ENCODE measurements around the gene OR51L1.
"Not testable (repeated sequence)": the region's sequence is repeated elsewhere in the genome, so short reads cannot be mapped to it uniquely, and the experiment has no call there.

OR51L1 gene, protein sequence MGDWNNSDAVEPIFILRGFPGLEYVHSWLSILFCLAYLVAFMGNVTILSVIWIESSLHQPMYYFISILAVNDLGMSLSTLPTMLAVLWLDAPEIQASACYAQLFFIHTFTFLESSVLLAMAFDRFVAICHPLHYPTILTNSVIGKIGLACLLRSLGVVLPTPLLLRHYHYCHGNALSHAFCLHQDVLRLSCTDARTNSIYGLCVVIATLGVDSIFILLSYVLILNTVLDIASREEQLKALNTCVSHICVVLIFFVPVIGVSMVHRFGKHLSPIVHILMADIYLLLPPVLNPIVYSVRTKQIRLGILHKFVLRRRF

GRCh38 chr11:4994551-4994950, at the start of gene OR51L1:
Gene OR51L1 (plus strand): TSS chr11:4994851. CDS start chr11:4998983, 4,132 bp downstream.
- Histone ChIP-seq H3K4me1 (ENCODE audit: control insufficient read depth, insufficient read depth, low read length) (no peaks in the 10 kb centered on the region), H3K4me3 (ENCODE audit: low read length) (no peak within 1 kb of the TSS), H3K9ac (ENCODE audit: low read length) (no peak within 1 kb of the TSS), H3K9me3 (ENCODE audit: control insufficient read depth, low read length) (no peaks in the 10 kb centered on the region), H3K36me3 (ENCODE audit: control insufficient read depth, insufficient read depth, low read length, severe bottlenecking) (no peaks in the 10 kb centered on the region), H3K27me3 (replicated peaks; ENCODE audit: control insufficient read depth, insufficient read depth, low read length) (peaks cover 4% of the 10 kb centered on the region)
- no peak for DNase-seq (ENCODE audit: low read depth)

- Histone ChIP-seq H3K4me3 (ENCODE audit: low read length) (no peak within 1 kb of the TSS), H3K4me1 (ENCODE audit: control insufficient read depth, insufficient read depth, low read length) (no peaks in the 10 kb centered on the region), H3K9me3 (ENCODE audit: control insufficient read depth, low read length) (no peaks in the 10 kb centered on the region), H3K36me3 (ENCODE audit: control insufficient read depth, insufficient read depth, low read length, severe bottlenecking) (no peaks in the 10 kb centered on the region), H3K27me3 (replicated peaks; ENCODE audit: control insufficient read depth, insufficient read depth, low read length) (no peaks in the 10 kb centered on the region), H3K9ac (ENCODE audit: low read length) (no peak within 1 kb of the TSS)
- DNase-seq (ENCODE audit: low read depth), result no peak
These were observed 47.1 kb upstream of the OR51L1 start, which contains the start of gene OR51A4 for GRCh38 chr11:4947505-4947904. Gene OR51A4 (minus strand): TSS chr11:4947605. CDS start chr11:4947100, 505 bp downstream.

DNA sequence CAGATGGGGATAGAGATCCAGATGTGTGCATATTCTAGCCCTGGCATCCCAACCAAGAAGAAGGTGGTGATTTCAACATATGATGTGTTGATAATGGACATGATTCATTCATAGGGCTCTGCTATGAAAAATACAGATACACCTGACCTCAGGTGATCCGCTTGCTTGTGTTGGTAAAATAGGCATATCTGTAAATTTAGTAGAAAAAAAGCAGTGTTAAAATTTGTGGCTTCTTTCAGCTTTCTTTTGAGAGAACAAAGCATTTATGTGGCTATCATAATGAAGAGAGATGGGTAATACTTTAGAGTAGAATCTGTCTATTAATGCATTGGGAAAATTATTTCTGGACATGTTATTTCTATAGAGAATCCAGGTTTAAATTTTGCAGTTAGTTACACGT, 39.0 kb upstream of the OR51L1 start, which contains the start of gene OR51A2:
TSS of gene OR51A2 (minus strand) at position 101 of the 400 bp plus-strand sequence. CDS start at position 101, 0 bp downstream.
- H3K36me3 ChIP-seq (ENCODE audit: control insufficient read depth, insufficient read depth, low read length, severe bottlenecking); H3K27me3 ChIP-seq (replicated peaks; ENCODE audit: control insufficient read depth, insufficient read depth, low read length); DNase-seq (ENCODE audit: low read depth); H3K4me1 ChIP-seq (ENCODE audit: control insufficient read depth, insufficient read depth, low read length); H3K9me3 ChIP-seq (ENCODE audit: control insufficient read depth, low read length); H3K4me3 ChIP-seq (ENCODE audit: low read length); H3K9ac ChIP-seq (ENCODE audit: low read length): not testable (repeated sequence)

DNA sequence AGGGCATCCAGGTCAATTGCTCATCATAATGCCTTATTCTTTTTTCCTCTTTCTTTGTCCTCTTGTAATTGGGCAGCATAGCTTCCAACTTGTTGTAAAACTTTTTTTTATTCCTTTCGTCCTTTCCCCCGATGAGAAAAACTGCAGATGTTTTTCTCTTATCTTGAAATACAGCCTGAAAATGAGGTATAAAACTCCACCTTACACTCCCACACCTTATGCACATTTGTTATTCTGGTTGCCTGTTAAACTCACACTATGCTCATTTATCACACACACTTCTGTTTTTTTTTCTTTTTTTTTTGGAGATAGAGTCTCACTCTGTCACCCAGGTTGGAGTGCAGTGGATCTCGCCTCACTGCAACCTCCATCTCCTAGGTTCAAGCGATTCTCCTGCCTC, 37.3 kb upstream of the OR51L1 start:
- Histone ChIP-seq H3K36me3 (ENCODE audit: control insufficient read depth, insufficient read depth, low read length, severe bottlenecking) (no peaks in the 10 kb centered on the region), H3K27me3 (replicated peaks; ENCODE audit: control insufficient read depth, insufficient read depth, low read length) (no peaks in the 10 kb centered on the region), H3K4me3 (ENCODE audit: low read length) (no peak overlapping the region), H3K9ac (ENCODE audit: low read length) (no peak overlapping the region), H3K9me3 (ENCODE audit: control insufficient read depth, low read length) (no peaks in the 10 kb centered on the region), H3K4me1 (ENCODE audit: control insufficient read depth, insufficient read depth, low read length) (no peaks in the 10 kb centered on the region)
- DNase-seq (ENCODE audit: low read depth), result no peak

DNA sequence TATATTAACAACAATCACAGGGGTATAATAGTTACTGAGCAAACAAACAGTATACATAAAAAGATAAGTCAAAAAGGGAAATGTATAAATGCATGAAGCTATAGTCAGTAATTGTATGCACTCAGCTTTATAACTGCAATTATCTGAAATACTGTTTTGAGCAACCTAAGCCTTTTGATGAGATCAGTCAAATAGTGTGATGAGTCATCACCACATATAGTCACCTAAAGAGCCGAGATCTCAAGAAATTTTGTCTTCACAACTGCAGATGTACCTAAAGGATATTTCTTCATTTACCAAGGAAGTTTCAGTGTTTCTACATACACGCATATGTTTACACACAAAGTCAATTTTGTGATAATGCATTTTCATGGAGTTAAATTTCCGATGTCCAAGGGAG, 33.8 kb upstream of the OR51L1 start:
- no peak for DNase-seq (ENCODE audit: low read depth)
- no peaks in the 10 kb centered on the region for H3K4me1 ChIP-seq (ENCODE audit: control insufficient read depth, insufficient read depth, low read length)
- H3K9ac ChIP-seq (ENCODE audit: low read length), result no peak overlapping the region
- H3K36me3 ChIP-seq (ENCODE audit: control insufficient read depth, insufficient read depth, low read length, severe bottlenecking), result no peaks in the 10 kb centered on the region
- H3K9me3 ChIP-seq (ENCODE audit: control insufficient read depth, low read length), result peaks cover 6% of the 10 kb centered on the region
- H3K4me3 ChIP-seq (ENCODE audit: low read length), result no peak overlapping the region
- no peaks in the 10 kb centered on the region for H3K27me3 ChIP-seq (replicated peaks; ENCODE audit: control insufficient read depth, insufficient read depth, low read length)

GRCh38 chr11:4962816-4963215, 31.8 kb upstream of the OR51L1 start:
- no peak overlapping the region for H3K4me3 ChIP-seq (ENCODE audit: low read length)
- no peak overlapping the region for H3K9ac ChIP-seq (ENCODE audit: low read length)
- H3K9me3 ChIP-seq (ENCODE audit: control insufficient read depth, low read length), result peaks cover 6% of the 10 kb centered on the region
- no peaks in the 10 kb centered on the region for H3K36me3 ChIP-seq (ENCODE audit: control insufficient read depth, insufficient read depth, low read length, severe bottlenecking)
- DNase-seq (ENCODE audit: low read depth), result no peak
- H3K27me3 ChIP-seq (replicated peaks; ENCODE audit: control insufficient read depth, insufficient read depth, low read length), result no peaks in the 10 kb centered on the region
- no peaks in the 10 kb centered on the region for H3K4me1 ChIP-seq (ENCODE audit: control insufficient read depth, insufficient read depth, low read length)

DNA sequence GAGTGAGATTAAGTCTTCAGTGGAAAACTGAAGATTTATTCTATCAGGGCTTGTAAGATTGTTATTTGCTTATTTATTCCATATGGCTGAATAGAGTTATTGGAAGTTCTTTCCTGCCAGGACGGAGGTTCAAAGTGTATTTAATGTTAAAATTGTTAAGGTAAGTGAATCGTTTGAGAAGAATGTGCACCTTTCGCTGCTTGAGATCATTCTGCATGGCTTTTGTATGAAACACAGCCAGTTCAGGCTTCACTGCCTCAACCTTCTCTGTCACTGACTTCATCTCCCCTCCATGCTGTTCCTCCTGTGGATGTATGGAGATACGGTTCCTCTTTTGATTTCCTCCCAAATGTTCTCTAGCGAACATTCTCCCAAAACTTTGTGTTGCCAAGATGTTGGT, 19.2 kb upstream of the OR51L1 start:
- Histone ChIP-seq H3K9ac (ENCODE audit: low read length) (no peak overlapping the region), H3K4me1 (ENCODE audit: control insufficient read depth, insufficient read depth, low read length) (no peaks in the 10 kb centered on the region), H3K9me3 (ENCODE audit: control insufficient read depth, low read length) (peaks cover 7% of the 10 kb centered on the region), H3K4me3 (ENCODE audit: low read length) (no peak overlapping the region), H3K27me3 (replicated peaks; ENCODE audit: control insufficient read depth, insufficient read depth, low read length) (peaks cover 6% of the 10 kb centered on the region), H3K36me3 (ENCODE audit: control insufficient read depth, insufficient read depth, low read length, severe bottlenecking) (no peaks in the 10 kb centered on the region)
- no peak for DNase-seq (ENCODE audit: low read depth)

GRCh38 chr11:4979036-4979435, 15.6 kb upstream of the OR51L1 start:
- H3K27me3 ChIP-seq (replicated peaks; ENCODE audit: control insufficient read depth, insufficient read depth, low read length), result peaks cover 6% of the 10 kb centered on the region
- DNase-seq (ENCODE audit: low read depth), result no peak
- no peak overlapping the region for H3K9ac ChIP-seq (ENCODE audit: low read length)
- H3K9me3 ChIP-seq (ENCODE audit: control insufficient read depth, low read length), result peaks cover 7% of the 10 kb centered on the region
- no peak overlapping the region for H3K4me3 ChIP-seq (ENCODE audit: low read length)
- H3K4me1 ChIP-seq (ENCODE audit: control insufficient read depth, insufficient read depth, low read length), result no peaks in the 10 kb centered on the region
- H3K36me3 ChIP-seq (ENCODE audit: control insufficient read depth, insufficient read depth, low read length, severe bottlenecking), result no peaks in the 10 kb centered on the region

DNA sequence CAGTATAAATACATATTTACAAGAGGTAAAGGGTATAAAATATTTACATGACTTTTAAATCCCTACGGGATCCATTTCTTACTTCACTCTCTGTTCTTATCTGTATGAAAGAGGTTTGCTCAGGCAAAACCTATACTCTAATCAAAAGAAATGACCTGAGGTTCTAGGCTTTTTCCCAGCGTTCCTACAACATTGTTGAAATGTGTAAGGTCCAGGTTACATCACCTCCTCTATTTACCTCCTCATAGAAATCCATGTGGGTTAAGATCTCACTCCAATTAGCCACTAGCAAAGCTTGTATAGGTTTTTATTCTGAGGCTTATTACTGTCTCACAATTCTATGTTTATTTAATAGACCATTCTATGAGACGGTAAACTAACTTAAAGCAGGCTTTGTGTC, 12.0 kb upstream of the OR51L1 start:
- Histone ChIP-seq H3K4me1 (ENCODE audit: control insufficient read depth, insufficient read depth, low read length) (no peaks in the 10 kb centered on the region), H3K36me3 (ENCODE audit: control insufficient read depth, insufficient read depth, low read length, severe bottlenecking) (no peaks in the 10 kb centered on the region), H3K4me3 (ENCODE audit: low read length) (no peak overlapping the region), H3K27me3 (replicated peaks; ENCODE audit: control insufficient read depth, insufficient read depth, low read length) (peaks cover 6% of the 10 kb centered on the region), H3K9me3 (ENCODE audit: control insufficient read depth, low read length) (peaks cover 4% of the 10 kb centered on the region), H3K9ac (ENCODE audit: low read length) (no peak overlapping the region)
- no peak for DNase-seq (ENCODE audit: low read depth)

DNA sequence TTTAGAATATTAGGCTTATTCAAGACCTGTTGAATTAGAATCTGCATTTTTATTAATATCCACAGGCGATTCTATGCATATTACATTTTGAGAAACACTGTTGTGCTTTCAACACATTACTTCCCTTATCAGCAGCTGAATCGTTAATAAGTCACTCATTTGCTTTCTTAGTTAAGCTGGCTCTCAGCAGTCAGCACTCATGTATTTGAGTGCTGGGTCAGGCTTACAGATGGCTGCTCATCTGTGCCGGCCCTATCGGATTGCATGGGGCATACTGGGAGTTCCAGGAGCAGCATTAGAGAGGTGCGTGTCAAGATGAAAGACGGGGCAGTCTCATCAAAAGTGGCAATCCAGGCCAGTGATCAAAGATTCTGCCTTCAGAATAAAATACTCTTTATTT, 10.8 kb upstream of the OR51L1 start:
- Histone ChIP-seq H3K36me3 (ENCODE audit: control insufficient read depth, insufficient read depth, low read length, severe bottlenecking) (no peaks in the 10 kb centered on the region), H3K4me3 (ENCODE audit: low read length) (no peak overlapping the region), H3K27me3 (replicated peaks; ENCODE audit: control insufficient read depth, insufficient read depth, low read length) (peaks cover 6% of the 10 kb centered on the region), H3K9me3 (ENCODE audit: control insufficient read depth, low read length) (no peaks in the 10 kb centered on the region), H3K9ac (ENCODE audit: low read length) (no peak overlapping the region), H3K4me1 (ENCODE audit: control insufficient read depth, insufficient read depth, low read length) (no peaks in the 10 kb centered on the region)
- no peak for DNase-seq (ENCODE audit: low read depth)

- H3K27me3 ChIP-seq (replicated peaks; ENCODE audit: control insufficient read depth, insufficient read depth, low read length), result no peaks in the 10 kb centered on the region
- no peaks in the 10 kb centered on the region for H3K9me3 ChIP-seq (ENCODE audit: control insufficient read depth, low read length)
- DNase-seq (ENCODE audit: low read depth), result no peak
- H3K9ac ChIP-seq (ENCODE audit: low read length), result no peak overlapping the region
- H3K36me3 ChIP-seq (ENCODE audit: control insufficient read depth, insufficient read depth, low read length, severe bottlenecking), result no peaks in the 10 kb centered on the region
- no peaks in the 10 kb centered on the region for H3K4me1 ChIP-seq (ENCODE audit: control insufficient read depth, insufficient read depth, low read length)
- no peak overlapping the region for H3K4me3 ChIP-seq (ENCODE audit: low read length)
These were observed 3.6 kb upstream of the OR51L1 start for GRCh38 chr11:4991060-4991459.
